Liver (tissue), 9 donors: Measurements from ENCODE around the gene PRIMPOL. TPM values are rescaled to one million over a fixed set of nuclear protein-coding genes. Genes with fewer than 3 reads are reported as not detected.

Experiments used
- DNase-seq: peaks from one replicate; pipeline ENCODE4 v3.0.0-alpha.2; 2017; ENCODE audit warnings: low spot score
- H3K27ac ChIP-seq, 2 donors: one replicate each; pipeline ENCODE4 v1.7.0; 2013; ENCODE audit warnings: inconsistent platforms in 2 of 2, low read length in 2 of 2, control low read depth in 1 of 2, low read depth in 1 of 2, mild to moderate bottlenecking in 1 of 2
- H3K27me3 ChIP-seq, 4 donors: one replicate each; pipeline versions ENCODE4 v1.6.1 to v1.7.0; 2013; ENCODE audit warnings: low read length in 3 of 4, inconsistent platforms in 1 of 4, mild to moderate bottlenecking in 1 of 4, moderate library complexity in 1 of 4; ENCODE audit not compliant: control insufficient read depth in 4 of 4, insufficient read depth in 4 of 4
- H3K36me3 ChIP-seq, 4 donors: one replicate each; pipeline versions ENCODE4 v1.6.1 to v1.7.0; 2013; ENCODE audit warnings: low read length in 3 of 4, mild to moderate bottlenecking in 3 of 4, low read depth in 1 of 4, moderate library complexity in 1 of 4; ENCODE audit not compliant: control insufficient read depth in 4 of 4, insufficient read depth in 3 of 4
- H3K4me1 ChIP-seq, 4 donors: one replicate each; pipeline versions ENCODE4 v1.6.1 to v1.7.0; 2013; ENCODE audit warnings: low read length in 3 of 4, mild to moderate bottlenecking in 3 of 4, moderate library complexity in 1 of 4; ENCODE audit not compliant: control insufficient read depth in 4 of 4, insufficient read depth in 4 of 4
- H3K4me3 ChIP-seq, 3 donors: one replicate each; pipeline versions ENCODE4 v1.6.1 to v1.7.0; 2013; ENCODE audit warnings: low read length in 3 of 3, control low read depth in 1 of 3, low read depth in 1 of 3, mild to moderate bottlenecking in 1 of 3
- H3K9ac ChIP-seq, 2 donors: one replicate each; pipeline ENCODE4 v1.7.0; 2013; ENCODE audit warnings: low read length in 2 of 2, mild to moderate bottlenecking in 2 of 2, moderate library complexity in 2 of 2, control low read depth in 1 of 2, low read depth in 1 of 2
- H3K9me3 ChIP-seq, 4 donors: one replicate each; pipeline versions ENCODE4 v1.6.1 to v1.7.0; 2013; ENCODE audit warnings: low read length in 3 of 4; ENCODE audit not compliant: control insufficient read depth in 4 of 4
- CTCF ChIP-seq: fragments of 150-350 bp; IDR thresholded peaks from 2 replicates; pipeline ENCODE4 v1.5.1; 2017; ENCODE audit warnings: improper control_type of control experiment, low read depth, low read length; ENCODE audit not compliant: missing input control
- FOXA1 ChIP-seq: IDR thresholded peaks from 2 replicates; pipeline ENCODE4 v1.6.1; 2016; ENCODE audit warnings: antibody characterized with exemption
- FOXA2 ChIP-seq: IDR thresholded peaks from 2 replicates; pipeline ENCODE4 v1.6.1; 2016; ENCODE audit warnings: antibody characterized with exemption
- GABPA ChIP-seq, 2 donors: IDR thresholded peaks in 1 of 2; conservative IDR thresholded peaks in 1 of 2; 2 replicates each; pipeline ENCODE4 v1.6.1; 2016; ENCODE audit warnings: antibody characterized with exemption in 2 of 2, mild to moderate bottlenecking in 1 of 2, moderate library complexity in 1 of 2
- HNF4A ChIP-seq, 2 donors: conservative IDR thresholded peaks; 2 replicates each; pipeline ENCODE4 v1.6.1; 2016; ENCODE audit warnings: antibody characterized with exemption in 2 of 2, mild to moderate bottlenecking in 2 of 2
- HNF4G ChIP-seq: IDR thresholded peaks from 2 replicates; pipeline ENCODE4 v1.6.1; 2016; ENCODE audit warnings: antibody characterized with exemption
- JUND ChIP-seq, 2 donors: IDR thresholded peaks; 2 replicates each; pipeline ENCODE4 v1.6.1; 2016; ENCODE audit warnings: antibody characterized with exemption in 2 of 2
- NR2F2 ChIP-seq: IDR thresholded peaks from 2 replicates; pipeline ENCODE4 v1.6.1; 2016; ENCODE audit warnings: antibody characterized with exemption
- RAD21 ChIP-seq, 2 donors: IDR thresholded peaks; 2 replicates each; pipeline ENCODE4 v1.6.1; 2016; ENCODE audit warnings: antibody characterized with exemption in 2 of 2, mild to moderate bottlenecking in 2 of 2
- SP1 ChIP-seq: IDR thresholded peaks from 2 replicates; pipeline ENCODE4 v1.6.1; 2018; ENCODE audit warnings: antibody characterized with exemption, mild to moderate bottlenecking
- TAF1 ChIP-seq: conservative IDR thresholded peaks from 2 replicates; pipeline ENCODE4 v1.6.1; 2016; ENCODE audit warnings: antibody characterized with exemption, mild to moderate bottlenecking
- YY1 ChIP-seq: IDR thresholded peaks from 2 replicates; pipeline ENCODE4 v1.6.1; 2016; ENCODE audit warnings: antibody characterized with exemption, mild to moderate bottlenecking
- WGBS: extraction: QIAGEN DNeasy Blood & Tissue Kit; methylation state at CpG from one replicate; pipeline ENCODE4 v1.1.7; 2013; 5-methylcytosine and 5-hydroxymethylcytosine counted together
- polyA plus RNA-seq, 2 donors: library from polyadenylated mRNA; stranded (reverse) in 1 of 2; unstranded in 1 of 2; fragments of 200-250 nt in 1 of 2; fragments of >200 nt in 1 of 2; fragmentation: Nextera tagmentation in 1 of 2; extraction: Ambion mirVana in 1 of 2; gene quantifications; one replicate each; pipeline versions ENCODE4 v1.2.1 to v1.2.3, GENCODE V29; 2013 to 2015
- total RNA-seq, 2 donors: library from RNA; depleted of rRNA; stranded (reverse); fragments of >200 nt; gene quantifications; one replicate each; pipeline ENCODE4 v1.2.3, GENCODE V29; 2014
- TF ChIP-seq, protein P1 (sequence below): IDR thresholded peaks from 2 replicates; pipeline ENCODE4 v1.6.1; 2016; ENCODE audit warnings: antibody characterized with exemption
- TF ChIP-seq, protein P2 (sequence below): IDR thresholded peaks from 2 replicates; pipeline ENCODE4 v1.6.1; 2016; ENCODE audit warnings: antibody characterized with exemption, mild to moderate bottlenecking
- donor health status: healthy.
- donor health status: healthy.
- donor health status: healthy.
- donor health status: healthy.
- donor health status: healthy.

PRIMPOL gene
- total and polyA plus RNA-seq, 4 donors: 2.2 to 7.3 (median 5.5) TPM

GRCh38 chr4:184713887-184714286, 64.3 kb downstream of the PRIMPOL start:
- H3K27ac ChIP-seq: no peak overlapping the region
- H3K9me3 ChIP-seq: no peaks in the 10 kb centered on the region
- no peaks in the 10 kb centered on the region for H3K27me3 ChIP-seq
- no peak overlapping the region for H3K4me3 ChIP-seq
- TF ChIP-seq CTCF (no peak), GABPA (IDR thresholded peaks at IDR 0.05 in 1 of 2, conservative IDR thresholded peaks at IDR 0.05 in 1 of 2) (no peak), JUND (IDR thresholded peaks at IDR 0.05) (no peak), FOXA2 (no peak), NR2F2 (no peak), YY1 (no peak), FOXA1 (no peak), RAD21 (IDR thresholded peaks at IDR 0.05) (no peak), TAF1 (no peak), SP1 (no peak)
- TF ChIP-seq, protein P1, sequence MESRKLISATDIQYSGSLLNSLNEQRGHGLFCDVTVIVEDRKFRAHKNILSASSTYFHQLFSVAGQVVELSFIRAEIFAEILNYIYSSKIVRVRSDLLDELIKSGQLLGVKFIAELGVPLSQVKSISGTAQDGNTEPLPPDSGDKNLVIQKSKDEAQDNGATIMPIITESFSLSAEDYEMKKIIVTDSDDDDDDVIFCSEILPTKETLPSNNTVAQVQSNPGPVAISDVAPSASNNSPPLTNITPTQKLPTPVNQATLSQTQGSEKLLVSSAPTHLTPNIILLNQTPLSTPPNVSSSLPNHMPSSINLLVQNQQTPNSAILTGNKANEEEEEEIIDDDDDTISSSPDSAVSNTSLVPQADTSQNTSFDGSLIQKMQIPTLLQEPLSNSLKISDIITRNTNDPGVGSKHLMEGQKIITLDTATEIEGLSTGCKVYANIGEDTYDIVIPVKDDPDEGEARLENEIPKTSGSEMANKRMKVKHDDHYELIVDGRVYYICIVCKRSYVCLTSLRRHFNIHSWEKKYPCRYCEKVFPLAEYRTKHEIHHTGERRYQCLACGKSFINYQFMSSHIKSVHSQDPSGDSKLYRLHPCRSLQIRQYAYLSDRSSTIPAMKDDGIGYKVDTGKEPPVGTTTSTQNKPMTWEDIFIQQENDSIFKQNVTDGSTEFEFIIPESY: no peak
- TF ChIP-seq, protein P2, sequence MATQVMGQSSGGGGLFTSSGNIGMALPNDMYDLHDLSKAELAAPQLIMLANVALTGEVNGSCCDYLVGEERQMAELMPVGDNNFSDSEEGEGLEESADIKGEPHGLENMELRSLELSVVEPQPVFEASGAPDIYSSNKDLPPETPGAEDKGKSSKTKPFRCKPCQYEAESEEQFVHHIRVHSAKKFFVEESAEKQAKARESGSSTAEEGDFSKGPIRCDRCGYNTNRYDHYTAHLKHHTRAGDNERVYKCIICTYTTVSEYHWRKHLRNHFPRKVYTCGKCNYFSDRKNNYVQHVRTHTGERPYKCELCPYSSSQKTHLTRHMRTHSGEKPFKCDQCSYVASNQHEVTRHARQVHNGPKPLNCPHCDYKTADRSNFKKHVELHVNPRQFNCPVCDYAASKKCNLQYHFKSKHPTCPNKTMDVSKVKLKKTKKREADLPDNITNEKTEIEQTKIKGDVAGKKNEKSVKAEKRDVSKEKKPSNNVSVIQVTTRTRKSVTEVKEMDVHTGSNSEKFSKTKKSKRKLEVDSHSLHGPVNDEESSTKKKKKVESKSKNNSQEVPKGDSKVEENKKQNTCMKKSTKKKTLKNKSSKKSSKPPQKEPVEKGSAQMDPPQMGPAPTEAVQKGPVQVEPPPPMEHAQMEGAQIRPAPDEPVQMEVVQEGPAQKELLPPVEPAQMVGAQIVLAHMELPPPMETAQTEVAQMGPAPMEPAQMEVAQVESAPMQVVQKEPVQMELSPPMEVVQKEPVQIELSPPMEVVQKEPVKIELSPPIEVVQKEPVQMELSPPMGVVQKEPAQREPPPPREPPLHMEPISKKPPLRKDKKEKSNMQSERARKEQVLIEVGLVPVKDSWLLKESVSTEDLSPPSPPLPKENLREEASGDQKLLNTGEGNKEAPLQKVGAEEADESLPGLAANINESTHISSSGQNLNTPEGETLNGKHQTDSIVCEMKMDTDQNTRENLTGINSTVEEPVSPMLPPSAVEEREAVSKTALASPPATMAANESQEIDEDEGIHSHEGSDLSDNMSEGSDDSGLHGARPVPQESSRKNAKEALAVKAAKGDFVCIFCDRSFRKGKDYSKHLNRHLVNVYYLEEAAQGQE: no peak
- H3K36me3 ChIP-seq: no peaks in the 10 kb centered on the region
- 70% methylated on average over 2 of the region's 2 CpGs for WGBS
- DNase-seq: no peak
- H3K4me1 ChIP-seq: no peaks in the 10 kb centered on the region
- H3K9ac ChIP-seq: no peak overlapping the region

GRCh38 chr4:184715526-184715925, 66.0 kb downstream of the PRIMPOL start:
- TF ChIP-seq HNF4A (conservative IDR thresholded peaks at IDR 0.05) (no peak), HNF4G (no peak)
- Histone ChIP-seq H3K9me3 (no peaks in the 10 kb centered on the region), H3K4me3 (no peak overlapping the region), H3K9ac (no peak overlapping the region), H3K4me1 (no peaks in the 10 kb centered on the region), H3K36me3 (no peaks in the 10 kb centered on the region), H3K27me3 (no peaks in the 10 kb centered on the region), H3K27ac (no peak overlapping the region)
- no peak for DNase-seq
- WGBS: 92% methylated on average over 4 of the region's 4 CpGs
